ENCODE results near the gene TTC6.

Gene TTC6

GRCh38 chr14:37623971-37624370 is 28.5 kb downstream of the TTC6 start:
- no peak for DNase-seq (ENCODE audit: low read depth)

- no peak for DNase-seq (ENCODE audit: low read depth)
These were observed 30.5 kb downstream of the TTC6 start for GRCh38 chr14:37625597-37626595.

- DNase-seq (ENCODE audit: low read depth), result no peak
These were observed 41.9 kb downstream of the TTC6 start for GRCh38 chr14:37637341-37637740.

GRCh38 chr14:37638599-37638998 is 43.2 kb downstream of the TTC6 start:
- no peak for DNase-seq (ENCODE audit: low read depth)

GRCh38 chr14:37641117-37641516 is 45.7 kb downstream of the TTC6 start:
- no peak for DNase-seq (ENCODE audit: low read depth)

- no peak for DNase-seq (ENCODE audit: low read depth)
These were observed 46.7 kb downstream of the TTC6 start for GRCh38 chr14:37642125-37642524.

- no peak for DNase-seq (ENCODE audit: low read depth)
These were observed 48.3 kb downstream of the TTC6 start for GRCh38 chr14:37643701-37644100.

Data from HS-5 (cell line).